ENCODE measurements around the gene LRRFIP1. TPM values are rescaled to one million over a fixed set of nuclear protein-coding genes. Genes with fewer than 3 reads are reported as not detected.

The LRRFIP1 gene
- total RNA-seq, 4 donors from 2014 or later, result 98.5 to 147 (median 122) TPM

DNA sequence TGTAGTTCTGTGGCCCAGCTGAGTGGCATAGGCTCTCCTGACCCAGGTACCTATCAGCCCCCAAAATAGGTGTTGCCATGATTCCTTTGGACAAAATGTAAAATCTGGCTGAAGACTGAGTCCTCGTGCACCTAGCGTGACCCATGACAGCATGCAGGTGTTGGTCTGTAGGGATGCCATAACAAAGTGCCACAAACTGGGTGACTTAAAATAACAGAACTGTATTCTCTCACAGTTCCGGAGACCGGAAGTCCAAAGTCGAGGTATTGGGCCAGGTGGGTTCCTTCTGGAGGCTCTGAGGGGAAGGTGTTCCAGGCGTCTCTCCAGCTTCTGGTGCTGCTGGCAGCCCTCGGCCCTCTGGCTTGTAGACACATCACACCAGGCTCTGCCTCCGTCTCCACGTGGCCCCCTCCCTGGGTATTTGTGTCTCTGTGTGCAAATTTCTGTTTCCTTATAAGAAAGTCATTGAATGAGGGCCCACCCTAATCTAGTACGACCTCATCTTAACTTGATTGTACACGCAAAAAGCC, 34.5 kb downstream of the LRRFIP1 start:
- WGBS, 2 donors (ENCODE audit: low coverage in 1 of 2), result 76 to 78% methylated on average over 5 to 11 of the region's 11 CpGs
- Histone ChIP-seq H3K36me3 (no peaks in the 10 kb centered on the region), H3K27me3 (no peaks in the 10 kb centered on the region), H3K27ac (peak overlapping the region; percentile 70 to 79 (median 78)), H3K4me1 (peaks cover 17 to 36% (median 26%) of the 10 kb centered on the region in 4 donors), H3K4me3 (no peak overlapping the region), H3K9me3 (no peaks in the 10 kb centered on the region)
- in situ Hi-C loops (cut with MboI; ENCODE audit: low pct_ligation_motif_present in 1 of 4, low pct_unique_long_range_greater_than_20kb in 1 of 4, low sequenced_read_pairs in 3 of 4), result no loop called here
- intact Hi-C loops (cut with DNase I; ENCODE audit: low total_unique reads), result loop anchor here (5.0 kb wide), 1 partner anchor 35 kb away; the partner anchor contains the start of gene LRRFIP1
- TF ChIP-seq EP300 (IDR thresholded peaks at IDR 0.05; ENCODE audit: low read depth) (no peak), POLR2AphosphoS5 (IDR thresholded peaks at IDR 0.05) (no peak), POLR2A (IDR thresholded peaks at IDR 0.05) (no peak)
- TF ChIP-seq, protein P1, sequence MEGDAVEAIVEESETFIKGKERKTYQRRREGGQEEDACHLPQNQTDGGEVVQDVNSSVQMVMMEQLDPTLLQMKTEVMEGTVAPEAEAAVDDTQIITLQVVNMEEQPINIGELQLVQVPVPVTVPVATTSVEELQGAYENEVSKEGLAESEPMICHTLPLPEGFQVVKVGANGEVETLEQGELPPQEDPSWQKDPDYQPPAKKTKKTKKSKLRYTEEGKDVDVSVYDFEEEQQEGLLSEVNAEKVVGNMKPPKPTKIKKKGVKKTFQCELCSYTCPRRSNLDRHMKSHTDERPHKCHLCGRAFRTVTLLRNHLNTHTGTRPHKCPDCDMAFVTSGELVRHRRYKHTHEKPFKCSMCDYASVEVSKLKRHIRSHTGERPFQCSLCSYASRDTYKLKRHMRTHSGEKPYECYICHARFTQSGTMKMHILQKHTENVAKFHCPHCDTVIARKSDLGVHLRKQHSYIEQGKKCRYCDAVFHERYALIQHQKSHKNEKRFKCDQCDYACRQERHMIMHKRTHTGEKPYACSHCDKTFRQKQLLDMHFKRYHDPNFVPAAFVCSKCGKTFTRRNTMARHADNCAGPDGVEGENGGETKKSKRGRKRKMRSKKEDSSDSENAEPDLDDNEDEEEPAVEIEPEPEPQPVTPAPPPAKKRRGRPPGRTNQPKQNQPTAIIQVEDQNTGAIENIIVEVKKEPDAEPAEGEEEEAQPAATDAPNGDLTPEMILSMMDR (IDR thresholded peaks at IDR 0.05), result no peak
- DNase-seq, result no peak

GRCh38 chr2:237662671-237663093, 35.3 kb downstream of the LRRFIP1 start:
- Histone ChIP-seq H3K27me3 (no peaks in the 10 kb centered on the region), H3K4me1 (peaks cover 17 to 36% (median 26%) of the 10 kb centered on the region in 4 donors), H3K4me3 (no peak overlapping the region), H3K27ac (peak overlapping the region; percentile 70 to 79 (median 78)), H3K36me3 (no peaks in the 10 kb centered on the region), H3K9me3 (no peaks in the 10 kb centered on the region)
- peak; percentile 94 for DNase-seq
- in situ Hi-C loops (cut with MboI; ENCODE audit: low pct_ligation_motif_present in 1 of 4, low pct_unique_long_range_greater_than_20kb in 1 of 4, low sequenced_read_pairs in 3 of 4) (no loop called here), intact Hi-C loops (cut with DNase I; ENCODE audit: low total_unique reads) (loop anchor here (5.0 kb wide), 1 partner anchor 35 kb away; the partner anchor contains the start of gene LRRFIP1)
- 11% methylated on average over 13 of the region's 13 CpGs; no CpG with 5 or more reads in 1 of the 2 donors for WGBS, 2 donors (ENCODE audit: low coverage in 1 of 2)
- TF ChIP-seq POLR2AphosphoS5 (IDR thresholded peaks at IDR 0.05) (peak; percentile 47 to 77 (median 67)), POLR2A (IDR thresholded peaks at IDR 0.05) (no peak), EP300 (IDR thresholded peaks at IDR 0.05; ENCODE audit: low read depth) (peak; percentile 43)
- TF ChIP-seq, protein P1 (IDR thresholded peaks at IDR 0.05), result peak in 1 of 5 experiments; percentile 14

- Histone ChIP-seq H3K4me3 (no peak overlapping the region), H3K36me3 (no peaks in the 10 kb centered on the region), H3K4me1 (peaks cover 17 to 36% (median 26%) of the 10 kb centered on the region in 4 donors), H3K9me3 (no peaks in the 10 kb centered on the region), H3K27ac (peak overlapping the region; percentile 70 to 79 (median 78)), H3K27me3 (no peaks in the 10 kb centered on the region)
- TF ChIP-seq, protein P1 (IDR thresholded peaks at IDR 0.05), result no peak
- TF ChIP-seq POLR2A (IDR thresholded peaks at IDR 0.05) (no peak), POLR2AphosphoS5 (IDR thresholded peaks at IDR 0.05) (no peak), EP300 (IDR thresholded peaks at IDR 0.05; ENCODE audit: low read depth) (no peak)
- in situ Hi-C loops (cut with MboI; ENCODE audit: low pct_ligation_motif_present in 1 of 4, low pct_unique_long_range_greater_than_20kb in 1 of 4, low sequenced_read_pairs in 3 of 4) (no loop called here), intact Hi-C loops (cut with DNase I; ENCODE audit: low total_unique reads) (loop anchor here (5.0 kb wide), 1 partner anchor 36 kb away; the partner anchor contains the start of gene LRRFIP1)
- DNase-seq, result no peak
- WGBS, 2 donors (ENCODE audit: low coverage in 1 of 2), result 55 to 81% methylated on average over 6 to 12 of the region's 12 CpGs
Measured at GRCh38 chr2:237663517-237664110, 36.2 kb downstream of the LRRFIP1 start.

DNA sequence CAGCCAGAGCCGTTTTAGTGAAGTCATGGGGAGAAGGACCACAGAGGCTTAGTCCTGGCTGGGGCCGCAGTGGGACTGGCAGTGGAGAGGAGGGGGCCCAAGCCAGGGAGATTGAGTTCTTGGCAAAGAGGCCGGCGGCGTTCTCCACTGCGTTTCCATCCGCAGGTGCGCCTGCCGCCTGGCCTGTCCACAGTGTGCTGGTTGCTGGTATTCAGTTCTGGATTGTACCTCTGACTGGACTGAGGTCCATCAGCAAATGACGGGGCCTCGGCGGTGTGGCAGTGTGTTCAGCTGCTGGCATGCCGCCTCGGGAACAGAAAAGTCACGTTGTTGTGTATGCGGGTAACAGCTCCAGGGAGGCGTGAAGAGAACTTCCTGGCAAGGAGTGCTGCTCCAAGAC, 36.8 kb downstream of the LRRFIP1 start:
- Histone ChIP-seq H3K36me3 (no peaks in the 10 kb centered on the region), H3K27ac (peak overlapping the region in 2 of 4 donors; percentile 77 to 78), H3K4me3 (no peak overlapping the region), H3K4me1 (peaks cover 17 to 40% (median 28%) of the 10 kb centered on the region in 4 donors), H3K27me3 (no peaks in the 10 kb centered on the region), H3K9me3 (no peaks in the 10 kb centered on the region)
- WGBS, 2 donors (ENCODE audit: low coverage in 1 of 2), result 85% methylated on average over 17 of the region's 17 CpGs; no CpG with 5 or more reads in 1 of the 2 donors
- intact Hi-C loops (cut with DNase I; ENCODE audit: low total_unique reads) (loop anchor here (5.0 kb wide), 1 partner anchor 37 kb away; the partner anchor contains the start of gene LRRFIP1), in situ Hi-C loops (cut with MboI; ENCODE audit: low pct_ligation_motif_present in 1 of 4, low pct_unique_long_range_greater_than_20kb in 1 of 4, low sequenced_read_pairs in 3 of 4) (no loop called here)
- no peak for DNase-seq
- TF ChIP-seq POLR2A (IDR thresholded peaks at IDR 0.05) (no peak), POLR2AphosphoS5 (IDR thresholded peaks at IDR 0.05) (no peak), EP300 (IDR thresholded peaks at IDR 0.05; ENCODE audit: low read depth) (no peak)
- TF ChIP-seq, protein P1 (IDR thresholded peaks at IDR 0.05), result no peak
